GM12878 (cell line): Measurements from ENCODE around the gene SAMD15. TPM values are rescaled to one million over a fixed set of nuclear protein-coding genes. Genes with fewer than 3 reads are reported as not detected.

Source experiments
- BACH1 ChIP-seq: fragments of 450-650 bp; IDR thresholded peaks from 2 replicates; pipeline ENCODE4 v1.6.1; 2017; ENCODE audit warnings: mild to moderate bottlenecking, borderline replicate concordance
- CUX1 ChIP-seq: IDR thresholded peaks from 2 replicates; pipeline ENCODE4 v1.6.1; 2012; ENCODE audit warnings: improper control_type of control experiment, low read depth, low read length; ENCODE audit not compliant: insufficient replicate concordance
- HDGF ChIP-seq: fragments of 450-650 bp; IDR thresholded peaks from 2 replicates; pipeline ENCODE4 v1.6.1; 2016; ENCODE audit warnings: antibody characterized with exemption
- LARP7 ChIP-seq: fragments of 450-650 bp; IDR thresholded peaks from 2 replicates; pipeline ENCODE4 v1.6.1; 2017; ENCODE audit warnings: mild to moderate bottlenecking
- NKRF ChIP-seq: fragments of 450-650 bp; conservative IDR thresholded peaks from 2 replicates; pipeline ENCODE4 v1.6.1; 2017; ENCODE audit warnings: mild to moderate bottlenecking, moderate library complexity
- PAX5 ChIP-seq: IDR thresholded peaks from 2 replicates; pipeline ENCODE4 v1.6.1; 2011; ENCODE audit warnings: low read depth, low read length, borderline replicate concordance
- PML ChIP-seq: IDR thresholded peaks from 2 replicates; pipeline ENCODE4 v1.6.1; 2012; ENCODE audit warnings: low read length, inconsistent platforms
- RBBP5 ChIP-seq: fragments of 200-600 bp; sonication (generic); conservative IDR thresholded peaks from 2 replicates; pipeline ENCODE4 v1.6.1; 2016
- RELB ChIP-seq: fragments of 450-650 bp; IDR thresholded peaks from 2 replicates; pipeline ENCODE4 v1.6.1; 2017; ENCODE audit warnings: low read depth, mild to moderate bottlenecking, moderate library complexity
- RUNX3 ChIP-seq: IDR thresholded peaks from 2 replicates; pipeline ENCODE4 v1.6.1; 2012; ENCODE audit warnings: low read length, inconsistent platforms
- SMC3 ChIP-seq: IDR thresholded peaks from 2 replicates; pipeline ENCODE4 v1.6.1; 2011; ENCODE audit warnings: low read length, improper control_type of control experiment, borderline replicate concordance
- STAT1 ChIP-seq: fragments of 450-650 bp; conservative IDR thresholded peaks from 2 replicates; pipeline ENCODE4 v1.6.1; 2014; ENCODE audit warnings: antibody characterized with exemption, mild to moderate bottlenecking
- YBX1 ChIP-seq: fragments of 450-650 bp; IDR thresholded peaks from 2 replicates; pipeline ENCODE4 v1.6.1; 2016; ENCODE audit warnings: antibody characterized with exemption
- ZBED1 ChIP-seq: IDR thresholded peaks from 2 replicates; pipeline ENCODE4 v1.6.1; 2016; ENCODE audit warnings: borderline replicate concordance
- polyA plus RNA-seq, 11 experiments: library from polyadenylated mRNA; depleted of rRNA in 4 of 11; unstranded in 6 of 11; stranded (reverse) in 5 of 11; fragments of >200 nt; fragmentation: Nextera tagmentation in 4 of 11; fragmentation: Illumina TruSeq in 1 of 11; extraction: Ambion mirVana in 4 of 11; extraction: Trizol in 1 of 11; gene quantifications; 1 replicate in 1 of 11; 2 replicates in 10 of 11; pipeline versions ENCODE4 v1.2.1 to v1.2.3, GENCODE V29; 2011 to 2016; ENCODE audit warnings: inconsistent platforms in 2 of 11, missing spikeins in 2 of 11, low read depth in 1 of 11
- total RNA-seq, 4 experiments: library from RNA; depleted of rRNA in 3 of 4; stranded (reverse); fragments of >200 nt in 3 of 4; fragmentation: Illumina TruSeq in 1 of 4; extraction: Trizol in 1 of 4; gene quantifications; 2 replicates each; pipeline versions ENCODE4 v1.2.1 to v1.2.3, GENCODE V29; 2013 to 2021

The SAMD15 gene
- total and polyA plus RNA-seq, 10 of the 15 experiments (the other 5 are each of a cell fraction or from before 2014, with no cell fraction given), result 0.33 to 2.0 (median 0.97) TPM

GRCh38 chr14:77421201-77421600 is 44.0 kb downstream of the SAMD15 start (continued):
- TF ChIP-seq CUX1, result no peak
- no peak for TF ChIP-seq LARP7
- no peak for TF ChIP-seq RELB
- no peak for TF ChIP-seq BACH1
- no peak for TF ChIP-seq PML
- no peak for TF ChIP-seq HDGF
- no peak for TF ChIP-seq RUNX3
- TF ChIP-seq STAT1, result no peak
- TF ChIP-seq NKRF, result no peak
- TF ChIP-seq SMC3, result no peak
- no peak for TF ChIP-seq PAX5
- no peak for TF ChIP-seq ZBED1
- TF ChIP-seq YBX1, result no peak
- TF ChIP-seq RBBP5, result no peak
